ENCODE results near the gene DYSF. TPM values are rescaled to one million over a fixed set of nuclear protein-coding genes. Genes with fewer than 3 reads are reported as not detected.

Gene DYSF
- total and polyA plus RNA-seq, 2 donors (not counting 1 experiment from before 2014, with no cell fraction given) = 0.17 to 0.43 TPM

DNA sequence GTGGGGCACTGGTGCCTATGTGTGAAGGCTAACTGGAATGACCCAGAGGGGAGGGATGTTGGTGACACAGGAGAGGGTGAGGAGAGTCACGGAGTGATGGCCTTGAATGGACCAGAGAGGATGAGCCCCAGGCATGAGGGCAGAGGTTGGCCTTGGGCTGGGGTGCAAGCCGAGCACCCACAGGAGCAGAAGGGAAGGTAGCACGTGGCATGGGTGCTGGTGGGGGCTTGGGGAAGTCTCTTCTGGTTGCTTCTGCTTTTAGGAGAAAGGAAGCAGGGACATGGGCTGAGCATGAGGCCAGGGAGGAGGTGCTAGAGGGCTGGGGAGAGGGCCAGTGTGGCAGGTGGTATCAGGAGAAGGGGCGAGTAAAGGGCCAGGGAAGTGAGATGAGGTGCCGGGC, 183.8 kb downstream of the DYSF start:
- H4K20me1 ChIP-seq (ENCODE audit: control insufficient read depth, insufficient read depth, low read length, poor library complexity, severe bottlenecking) = no peaks in the 10 kb centered on the region
- H3K4me3 ChIP-seq (ENCODE audit: control extremely low read depth in 1 of 5, extremely low read depth in 1 of 5, insufficient read depth in 1 of 5, low read depth in 2 of 5, low read length in 4 of 5) = no peak overlapping the region
- CTCF ChIA-PET = interaction anchor here (0.8 kb wide), 1 partner anchor 942 kb away, joined by 3 read pairs; no protein-coding TSS in a partner anchor
- Mint-ChIP-seq H3K4me3 (no peak overlapping the region), H3K4me1 (no peaks in the 10 kb centered on the region), H3K27ac (no peak overlapping the region), H3K27me3 (peaks cover 7% of the 10 kb centered on the region), H3K9me3 (ENCODE audit: insufficient read depth) (no peaks in the 10 kb centered on the region)
- intact Hi-C loops (cut with micrococcal nuclease) = no loop called here
- no peak for DNase-seq
- no peak overlapping the region for H2AFZ ChIP-seq (ENCODE audit: insufficient read depth, low read depth, low read length, poor library complexity, severe bottlenecking)
- TF ChIP-seq, protein P1, sequence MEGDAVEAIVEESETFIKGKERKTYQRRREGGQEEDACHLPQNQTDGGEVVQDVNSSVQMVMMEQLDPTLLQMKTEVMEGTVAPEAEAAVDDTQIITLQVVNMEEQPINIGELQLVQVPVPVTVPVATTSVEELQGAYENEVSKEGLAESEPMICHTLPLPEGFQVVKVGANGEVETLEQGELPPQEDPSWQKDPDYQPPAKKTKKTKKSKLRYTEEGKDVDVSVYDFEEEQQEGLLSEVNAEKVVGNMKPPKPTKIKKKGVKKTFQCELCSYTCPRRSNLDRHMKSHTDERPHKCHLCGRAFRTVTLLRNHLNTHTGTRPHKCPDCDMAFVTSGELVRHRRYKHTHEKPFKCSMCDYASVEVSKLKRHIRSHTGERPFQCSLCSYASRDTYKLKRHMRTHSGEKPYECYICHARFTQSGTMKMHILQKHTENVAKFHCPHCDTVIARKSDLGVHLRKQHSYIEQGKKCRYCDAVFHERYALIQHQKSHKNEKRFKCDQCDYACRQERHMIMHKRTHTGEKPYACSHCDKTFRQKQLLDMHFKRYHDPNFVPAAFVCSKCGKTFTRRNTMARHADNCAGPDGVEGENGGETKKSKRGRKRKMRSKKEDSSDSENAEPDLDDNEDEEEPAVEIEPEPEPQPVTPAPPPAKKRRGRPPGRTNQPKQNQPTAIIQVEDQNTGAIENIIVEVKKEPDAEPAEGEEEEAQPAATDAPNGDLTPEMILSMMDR (IDR thresholded peaks at IDR 0.05) = no peak
- no peak for TF ChIP-seq EZH2 (IDR thresholded peaks at IDR 0.05; ENCODE audit: borderline replicate concordance, insufficient read depth, low read depth, low read length, poor library complexity, severe bottlenecking)
- no peak overlapping the region for H3K9ac ChIP-seq (ENCODE audit: low read length)
- peaks cover 0 to 8% (median 0%) of the 10 kb centered on the region in 4 experiments for H3K27me3 ChIP-seq (replicated peaks in 1 of 4; ENCODE audit: control extremely low read depth in 1 of 4, control insufficient read depth in 3 of 4, insufficient read depth in 4 of 4, low read length in 3 of 4)
- H3K4me1 ChIP-seq (ENCODE audit: control insufficient read depth in 2 of 2, insufficient read depth in 2 of 2, low read length in 2 of 2) = no peaks in the 10 kb centered on the region
- H3K27ac ChIP-seq (ENCODE audit: low read length in 2 of 2) = no peak overlapping the region
- no peak overlapping the region for H3K4me2 ChIP-seq (replicated peaks; ENCODE audit: low read depth, low read length, poor library complexity, severe bottlenecking)
- H3K36me3 ChIP-seq (replicated peaks in 1 of 2; ENCODE audit: control extremely low read depth in 1 of 2, control insufficient read depth in 1 of 2, extremely low read depth in 1 of 2, insufficient read depth in 2 of 2, low read length in 1 of 2) = no peaks in the 10 kb centered on the region
- POLR2A ChIA-PET = no interaction called here
- H3K79me2 ChIP-seq (ENCODE audit: control insufficient read depth, insufficient read depth, low read length) = no peaks in the 10 kb centered on the region
- WGBS (ENCODE audit: insufficient coverage) = 77% methylated on average over 5 of the region's 5 CpGs
- no peak for ATAC-seq (ENCODE audit: low read depth)
- no peaks in the 10 kb centered on the region for H3K9me3 ChIP-seq (ENCODE audit: control extremely low read depth in 1 of 3, control insufficient read depth in 2 of 3, insufficient read depth in 1 of 3, low read length in 2 of 3)

DNA sequence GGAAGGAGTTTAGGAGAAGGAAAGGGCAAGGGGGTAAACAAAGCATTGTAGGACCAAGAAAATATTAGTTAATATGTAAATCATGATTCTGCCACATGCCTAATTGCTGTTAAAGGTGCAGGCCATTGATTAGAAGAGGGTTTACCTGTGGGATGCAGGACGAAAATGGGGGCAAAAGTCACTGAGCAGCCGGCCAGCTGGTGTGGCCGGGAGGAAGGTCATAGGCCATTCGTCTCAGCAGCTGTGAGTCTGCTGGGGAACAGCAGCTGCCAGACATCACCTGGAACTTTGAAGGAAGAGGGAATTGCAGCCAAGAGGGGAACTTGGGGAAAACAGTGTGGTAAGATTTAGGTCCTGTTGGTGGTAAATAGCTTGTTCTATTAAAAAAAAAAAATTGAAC, 184.4 kb downstream of the DYSF start:
- no peaks in the 10 kb centered on the region for H3K79me2 ChIP-seq (ENCODE audit: control insufficient read depth, insufficient read depth, low read length)
- DNase-seq (no peak), ATAC-seq (ENCODE audit: low read depth) (no peak)
- peaks cover 0 to 8% (median 0%) of the 10 kb centered on the region in 4 experiments for H3K27me3 ChIP-seq (replicated peaks in 1 of 4; ENCODE audit: control extremely low read depth in 1 of 4, control insufficient read depth in 3 of 4, insufficient read depth in 4 of 4, low read length in 3 of 4)
- H3K9ac ChIP-seq (ENCODE audit: low read length) = no peak overlapping the region
- no peak overlapping the region for H2AFZ ChIP-seq (ENCODE audit: insufficient read depth, low read depth, low read length, poor library complexity, severe bottlenecking)
- Mint-ChIP-seq H3K4me1 (no peaks in the 10 kb centered on the region), H3K27ac (no peak overlapping the region), H3K27me3 (peaks cover 5% of the 10 kb centered on the region), H3K4me3 (no peak overlapping the region), H3K9me3 (ENCODE audit: insufficient read depth) (no peaks in the 10 kb centered on the region)
- WGBS (ENCODE audit: insufficient coverage) = 87% methylated on average over 4 of the region's 4 CpGs
- ChIA-PET CTCF (interaction anchor here (0.8 kb wide), 1 partner anchor 942 kb away, joined by 3 read pairs; no protein-coding TSS in a partner anchor), POLR2A (no interaction called here)
- no peak overlapping the region for H3K4me3 ChIP-seq (ENCODE audit: control extremely low read depth in 1 of 5, extremely low read depth in 1 of 5, insufficient read depth in 1 of 5, low read depth in 2 of 5, low read length in 4 of 5)
- no peaks in the 10 kb centered on the region for H3K4me1 ChIP-seq (ENCODE audit: control insufficient read depth in 2 of 2, insufficient read depth in 2 of 2, low read length in 2 of 2)
- H3K4me2 ChIP-seq (replicated peaks; ENCODE audit: low read depth, low read length, poor library complexity, severe bottlenecking) = no peak overlapping the region
- no peak overlapping the region for H3K27ac ChIP-seq (ENCODE audit: low read length in 2 of 2)
- H3K9me3 ChIP-seq (ENCODE audit: control extremely low read depth in 1 of 3, control insufficient read depth in 2 of 3, insufficient read depth in 1 of 3, low read length in 2 of 3) = no peaks in the 10 kb centered on the region
- intact Hi-C loops (cut with micrococcal nuclease) = no loop called here
- TF ChIP-seq, protein P1 (IDR thresholded peaks at IDR 0.05) = no peak
- no peak for TF ChIP-seq EZH2 (IDR thresholded peaks at IDR 0.05; ENCODE audit: borderline replicate concordance, insufficient read depth, low read depth, low read length, poor library complexity, severe bottlenecking)
- no peaks in the 10 kb centered on the region for H4K20me1 ChIP-seq (ENCODE audit: control insufficient read depth, insufficient read depth, low read length, poor library complexity, severe bottlenecking)
- no peaks in the 10 kb centered on the region for H3K36me3 ChIP-seq (replicated peaks in 1 of 2; ENCODE audit: control extremely low read depth in 1 of 2, control insufficient read depth in 1 of 2, extremely low read depth in 1 of 2, insufficient read depth in 2 of 2, low read length in 1 of 2)

Data from B cell (primary cell).